ENCODE measurements around the gene GPR55.
A peak's percentile ranks its signal among the peaks of the same experiment; 100 is the strongest.

GPR55 gene

DNA sequence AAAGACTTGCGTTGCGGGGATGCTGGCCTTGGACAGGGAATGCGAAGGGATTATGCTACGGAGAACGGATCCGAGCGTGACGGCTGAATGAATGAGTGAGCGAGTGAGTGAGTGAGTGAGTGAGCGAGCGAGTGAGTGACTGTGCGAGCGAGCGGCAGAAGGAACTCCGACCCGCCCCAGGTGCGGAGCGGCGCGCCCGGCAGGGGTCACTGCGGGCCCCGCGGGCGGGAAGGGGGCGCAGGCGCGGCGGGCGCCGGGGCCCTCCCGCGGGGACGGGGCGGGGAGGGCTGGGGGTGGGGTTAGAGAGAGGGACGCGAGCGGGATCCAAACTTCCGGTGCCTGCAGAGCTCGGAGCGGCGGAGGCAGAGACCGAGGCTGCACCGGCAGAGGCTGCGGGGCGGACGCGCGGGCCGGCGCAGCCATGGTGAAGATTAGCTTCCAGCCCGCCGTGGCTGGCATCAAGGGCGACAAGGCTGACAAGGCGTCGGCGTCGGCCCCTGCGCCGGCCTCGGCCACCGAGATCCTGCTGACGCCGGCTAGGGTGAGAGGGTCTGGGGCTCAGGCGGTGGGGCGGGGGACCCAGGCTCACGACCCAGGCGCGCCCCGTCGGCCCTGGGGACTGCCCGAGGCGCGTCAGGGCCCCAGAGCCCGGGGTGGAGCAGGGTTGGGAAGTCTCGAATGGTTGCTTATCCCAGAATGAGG, 60.3 kb downstream of the GPR55 start, which contains the start of gene ITM2C:
Gene ITM2C (plus strand): TSS at position 338 of the 702 bp plus-strand sequence. CDS start 84 bp downstream, at position 422.
- no peaks in the 10 kb centered on the region for H3K27me3 ChIP-seq (replicated peaks; ENCODE audit: insufficient read depth, low read length)
- peak within 1 kb of the TSS; percentile 96 for H3K27ac ChIP-seq (ENCODE audit: low read length)
- H3K79me2 ChIP-seq (ENCODE audit: low read length): peaks cover 54% of the 10 kb centered on the region
- TF ChIP-seq CTCF (IDR thresholded peaks at IDR 0.05; ENCODE audit: low read length) (peak; percentile 38), EZH2 (optimal IDR thresholded peaks at IDR 0.05; ENCODE audit: low read depth, low read length) (no peak)
- H3F3A ChIP-seq (ENCODE audit: insufficient read depth, low read length): peaks cover 44% of the 10 kb centered on the region
- peak within 1 kb of the TSS; percentile 63 for H2AFZ ChIP-seq (ENCODE audit: low read length)
- DNase-seq: peak; percentile 81
- H3K4me2 ChIP-seq (ENCODE audit: low read depth, low read length): peak within 1 kb of the TSS; percentile 98
- H3K4me3 ChIP-seq (ENCODE audit: low read length): peak within 1 kb of the TSS; percentile 93
- no peaks in the 10 kb centered on the region for H3K9me2 ChIP-seq (replicated peaks; ENCODE audit: insufficient read depth, low read length)
- no peaks in the 10 kb centered on the region for H3K9me3 ChIP-seq (replicated peaks; ENCODE audit: insufficient read depth, low read length)
- no peaks in the 10 kb centered on the region for H3K36me3 ChIP-seq (replicated peaks; ENCODE audit: insufficient read depth, low read length)
- no peaks in the 10 kb centered on the region for H4K20me1 ChIP-seq (ENCODE audit: insufficient read depth, low read length)
- H3K9ac ChIP-seq (ENCODE audit: low read length): peak within 1 kb of the TSS; percentile 91
- peaks cover 25% of the 10 kb centered on the region for H3K4me1 ChIP-seq (ENCODE audit: low read length)

GRCh38 chr2:230864122-230864604, 60.9 kb downstream of the GPR55 start:
- Histone ChIP-seq H3F3A (ENCODE audit: insufficient read depth, low read length) (peaks cover 38% of the 10 kb centered on the region), H3K9me3 (replicated peaks; ENCODE audit: insufficient read depth, low read length) (no peaks in the 10 kb centered on the region), H3K4me2 (ENCODE audit: low read depth, low read length) (peak overlapping the region; percentile 73; the same call in 1 of the 2 replicates), H2AFZ (ENCODE audit: low read length) (peak overlapping the region; percentile 63), H3K27ac (ENCODE audit: low read length) (no peak overlapping the region), H3K27me3 (replicated peaks; ENCODE audit: insufficient read depth, low read length) (no peaks in the 10 kb centered on the region), H3K36me3 (replicated peaks; ENCODE audit: insufficient read depth, low read length) (no peaks in the 10 kb centered on the region), H3K79me2 (ENCODE audit: low read length) (peaks cover 48% of the 10 kb centered on the region), H3K4me3 (ENCODE audit: low read length) (peak overlapping the region; percentile 57; the same call in 1 of the 2 replicates), H3K9ac (ENCODE audit: low read length) (peak overlapping the region; percentile 8; the same call in 1 of the 2 replicates), H4K20me1 (ENCODE audit: insufficient read depth, low read length) (no peaks in the 10 kb centered on the region), H3K4me1 (ENCODE audit: low read length) (peaks cover 20% of the 10 kb centered on the region), H3K9me2 (replicated peaks; ENCODE audit: insufficient read depth, low read length) (no peaks in the 10 kb centered on the region)
- TF ChIP-seq EZH2 (optimal IDR thresholded peaks at IDR 0.05; ENCODE audit: low read depth, low read length) (no peak), CTCF (IDR thresholded peaks at IDR 0.05; ENCODE audit: low read length) (no peak), EZH2phosphoT487 (IDR thresholded peaks at IDR 0.05; ENCODE audit: low read length) (no peak)
- no peak for DNase-seq

DNA sequence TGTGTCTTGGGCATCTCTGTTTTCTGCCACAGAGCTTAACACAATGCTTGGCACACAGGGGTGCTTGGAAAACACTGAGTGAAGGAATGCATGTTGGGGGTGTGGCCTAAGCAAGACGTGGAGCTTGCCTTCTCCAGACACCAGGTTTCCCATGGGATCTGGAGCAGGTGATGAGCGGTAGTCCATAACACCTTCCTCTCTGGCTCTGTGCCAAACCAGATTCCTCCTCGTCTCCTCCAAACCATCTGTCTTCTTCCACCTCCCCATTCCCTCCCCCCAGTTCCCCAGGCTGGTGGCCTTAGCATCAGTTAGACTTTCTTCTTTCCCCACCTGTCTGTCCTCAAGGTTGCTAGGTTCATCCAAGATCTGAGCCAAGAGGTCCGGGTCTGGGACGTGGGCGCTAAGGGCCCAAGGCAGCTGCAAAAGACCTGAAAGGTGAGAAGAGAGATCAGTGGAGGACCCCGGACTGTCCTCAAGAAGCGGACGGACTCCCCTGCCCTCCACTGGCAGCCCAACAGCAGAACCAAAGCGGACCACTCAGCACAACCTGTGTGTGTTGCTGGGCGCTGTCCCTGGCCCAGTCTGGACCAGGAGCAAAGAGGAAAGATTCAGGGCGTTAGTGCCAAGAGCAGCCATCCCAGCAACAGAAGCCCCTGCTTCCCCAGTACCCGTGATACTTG, 61.5 kb downstream of the GPR55 start:
- peaks cover 16% of the 10 kb centered on the region for H3K4me1 ChIP-seq (ENCODE audit: low read length)
- H2AFZ ChIP-seq (ENCODE audit: low read length): no peak overlapping the region
- H3K27me3 ChIP-seq (replicated peaks; ENCODE audit: insufficient read depth, low read length): no peaks in the 10 kb centered on the region
- H3K27ac ChIP-seq (ENCODE audit: low read length): no peak overlapping the region
- no peak for DNase-seq
- no peak overlapping the region for H3K4me2 ChIP-seq (ENCODE audit: low read depth, low read length)
- H3K9me3 ChIP-seq (replicated peaks; ENCODE audit: insufficient read depth, low read length): no peaks in the 10 kb centered on the region
- H3K4me3 ChIP-seq (ENCODE audit: low read length): no peak overlapping the region
- peaks cover 42% of the 10 kb centered on the region for H3K79me2 ChIP-seq (ENCODE audit: low read length)
- H3K9ac ChIP-seq (ENCODE audit: low read length): no peak overlapping the region
- H4K20me1 ChIP-seq (ENCODE audit: insufficient read depth, low read length): no peaks in the 10 kb centered on the region
- no peaks in the 10 kb centered on the region for H3K36me3 ChIP-seq (replicated peaks; ENCODE audit: insufficient read depth, low read length)
- peaks cover 32% of the 10 kb centered on the region for H3F3A ChIP-seq (ENCODE audit: insufficient read depth, low read length)
- TF ChIP-seq EZH2phosphoT487 (IDR thresholded peaks at IDR 0.05; ENCODE audit: low read length) (no peak), EZH2 (optimal IDR thresholded peaks at IDR 0.05; ENCODE audit: low read depth, low read length) (no peak), CTCF (IDR thresholded peaks at IDR 0.05; ENCODE audit: low read length) (no peak)
- H3K9me2 ChIP-seq (replicated peaks; ENCODE audit: insufficient read depth, low read length): no peaks in the 10 kb centered on the region
